Gastrocnemius medialis (tissue), 4 donors: Measurements from ENCODE around the gene NEK6. TPM values are rescaled to one million over a fixed set of nuclear protein-coding genes. Genes with fewer than 3 reads are reported as not detected.

Source experiments
- ATAC-seq, 2 donors: fragments of 150-250 bp; one replicate each; pipeline ENCODE4 v1.9.1; 2016
- DNase-seq, 2 donors: peaks; one replicate each; pipeline ENCODE4 v3.0.0-alpha.2; 2019
- H3K27ac ChIP-seq, 4 donors: fragments of 200-600 bp; sonication (generic); 1 replicate in 1 of 4; 2 replicates in 3 of 4; pipeline ENCODE4 v1.5.1; 2016 to 2018; ENCODE audit warnings: mild to moderate bottlenecking in 2 of 4, moderate library complexity in 1 of 4
- H3K27me3 ChIP-seq, 3 donors: fragments of 200-600 bp; sonication (generic) in 2 of 3; 1 replicate in 1 of 3; 2 replicates in 2 of 3; pipeline versions ENCODE4 v1.5.1 to v1.6.0; 2016 to 2019; ENCODE audit warnings: mild to moderate bottlenecking in 1 of 3, moderate library complexity in 1 of 3
- H3K36me3 ChIP-seq, 2 donors: fragments of 200-600 bp; sonication (generic) in 1 of 2; one replicate each; pipeline ENCODE4 v1.5.1; 2017 to 2018
- H3K4me1 ChIP-seq, 2 donors: fragments of 200-600 bp; sonication (generic) in 1 of 2; one replicate each; pipeline ENCODE4 v1.5.1; 2016 to 2017; ENCODE audit warnings: mild to moderate bottlenecking in 2 of 2
- H3K4me3 ChIP-seq, 4 donors: fragments of 200-600 bp; sonication (generic) in 3 of 4; 1 replicate in 1 of 4; 2 replicates in 3 of 4; pipeline ENCODE4 v1.5.1; 2016 to 2019; ENCODE audit warnings: mild to moderate bottlenecking in 2 of 4
- H3K9me3 ChIP-seq, 3 donors: fragments of 200-600 bp; sonication (generic) in 2 of 3; 1 replicate in 1 of 3; 2 replicates in 2 of 3; pipeline ENCODE4 v1.5.1; 2016 to 2019
- POLR2A ChIP-seq, 2 donors: fragments of 450-650 bp; IDR thresholded peaks; one replicate each; pipeline ENCODE4 v1.6.1; 2017; ENCODE audit warnings: antibody characterized with exemption in 2 of 2, mild to moderate bottlenecking in 2 of 2, moderate library complexity in 2 of 2
- in situ Hi-C, 4 donors: fragments of 200-750 bp; cut with MboI; loops; one replicate each; pipeline versions ENCODE4 v1.15.0 to v1.8.0; 2017; ENCODE audit warnings: low sequenced_read_pairs in 4 of 4
- intact Hi-C: fragments of 100-400 bp; cut with DNase I; formaldehyde crosslinking; loops from one replicate; pipeline ENCODE4 v1.15.1; 2023; ENCODE audit warnings: low total_unique reads
- total RNA-seq, 4 donors: library from RNA; depleted of rRNA; stranded (reverse); fragments of >200 nt; gene quantifications; one replicate each; pipeline versions ENCODE4 v1.1.0 to v1.2.3, GENCODE V29; 2016
- TF ChIP-seq, protein P1 (sequence below), 5 experiments: fragments of 450-650 bp in 3 of 5; fragments of 200-600 bp in 2 of 5; sonication (generic) in 2 of 5; IDR thresholded peaks in 4 of 5; conservative IDR thresholded peaks in 1 of 5; 1 replicate in 4 of 5; 2 replicates in 1 of 5; pipeline ENCODE4 v1.5.1; 2016 to 2019; ENCODE audit warnings: antibody characterized with exemption in 5 of 5, mild to moderate bottlenecking in 3 of 5, moderate library complexity in 3 of 5

The NEK6 gene
- total RNA-seq, 4 donors from 2014 or later: 2.3 to 10.1 (median 3.5) TPM

DNA sequence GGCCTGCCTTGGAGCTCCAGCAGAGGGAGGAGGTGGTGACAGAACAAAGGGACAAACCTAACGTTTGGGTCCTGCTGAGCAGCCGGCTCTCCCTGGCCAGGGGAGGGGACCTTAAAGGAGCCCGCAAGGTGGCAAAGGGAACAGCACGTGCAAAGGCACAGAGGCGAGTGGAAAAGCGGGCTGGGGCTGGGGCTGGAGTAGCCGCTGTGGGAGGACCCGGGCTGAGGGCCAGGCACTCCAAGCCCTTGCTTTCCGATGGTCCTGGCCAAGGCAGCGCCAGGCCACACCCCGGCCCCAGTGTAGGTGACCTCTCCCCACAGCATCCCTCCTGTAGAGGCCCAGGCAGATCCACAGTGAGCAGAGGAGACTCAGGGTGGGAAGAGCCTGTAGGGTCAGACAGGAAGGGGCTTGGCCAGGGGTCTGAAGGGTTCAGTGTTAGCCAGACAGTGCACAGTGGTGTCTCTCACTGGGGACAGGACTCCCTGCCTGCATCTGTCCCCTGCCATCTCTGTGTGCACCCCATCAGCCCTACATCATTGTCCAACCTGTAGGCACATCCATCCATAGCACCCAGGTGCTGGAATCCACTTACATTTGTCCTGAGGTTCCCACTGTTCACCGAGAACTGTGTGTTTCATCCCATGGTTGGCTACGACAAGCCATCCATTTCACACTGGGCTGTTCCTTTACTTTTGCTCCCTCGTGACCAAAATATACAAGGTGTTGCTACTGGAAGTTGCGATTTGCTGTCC is 77.0 kb downstream of the NEK6 start:
- intact Hi-C loops: loop anchor here (5.0 kb wide), 1 partner anchor 63 kb away; no protein-coding TSS in a partner anchor
- DNase-seq: no peak
- Histone ChIP-seq H3K27ac (no peak overlapping the region), H3K27me3 (no peaks in the 10 kb centered on the region), H3K9me3 (no peaks in the 10 kb centered on the region), H3K36me3 (no peaks in the 10 kb centered on the region), H3K4me1 (peaks cover 4 to 6% of the 10 kb centered on the region in 2 donors), H3K4me3 (no peak overlapping the region)
- TF ChIP-seq POLR2A (IDR thresholded peaks at IDR 0.05): no peak
- TF ChIP-seq, protein P1, sequence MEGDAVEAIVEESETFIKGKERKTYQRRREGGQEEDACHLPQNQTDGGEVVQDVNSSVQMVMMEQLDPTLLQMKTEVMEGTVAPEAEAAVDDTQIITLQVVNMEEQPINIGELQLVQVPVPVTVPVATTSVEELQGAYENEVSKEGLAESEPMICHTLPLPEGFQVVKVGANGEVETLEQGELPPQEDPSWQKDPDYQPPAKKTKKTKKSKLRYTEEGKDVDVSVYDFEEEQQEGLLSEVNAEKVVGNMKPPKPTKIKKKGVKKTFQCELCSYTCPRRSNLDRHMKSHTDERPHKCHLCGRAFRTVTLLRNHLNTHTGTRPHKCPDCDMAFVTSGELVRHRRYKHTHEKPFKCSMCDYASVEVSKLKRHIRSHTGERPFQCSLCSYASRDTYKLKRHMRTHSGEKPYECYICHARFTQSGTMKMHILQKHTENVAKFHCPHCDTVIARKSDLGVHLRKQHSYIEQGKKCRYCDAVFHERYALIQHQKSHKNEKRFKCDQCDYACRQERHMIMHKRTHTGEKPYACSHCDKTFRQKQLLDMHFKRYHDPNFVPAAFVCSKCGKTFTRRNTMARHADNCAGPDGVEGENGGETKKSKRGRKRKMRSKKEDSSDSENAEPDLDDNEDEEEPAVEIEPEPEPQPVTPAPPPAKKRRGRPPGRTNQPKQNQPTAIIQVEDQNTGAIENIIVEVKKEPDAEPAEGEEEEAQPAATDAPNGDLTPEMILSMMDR (IDR thresholded peaks at IDR 0.05 in 4 of 5, conservative IDR thresholded peaks at IDR 0.05 in 1 of 5): no peak
- no peak for ATAC-seq
- in situ Hi-C loops: no loop called here

DNA sequence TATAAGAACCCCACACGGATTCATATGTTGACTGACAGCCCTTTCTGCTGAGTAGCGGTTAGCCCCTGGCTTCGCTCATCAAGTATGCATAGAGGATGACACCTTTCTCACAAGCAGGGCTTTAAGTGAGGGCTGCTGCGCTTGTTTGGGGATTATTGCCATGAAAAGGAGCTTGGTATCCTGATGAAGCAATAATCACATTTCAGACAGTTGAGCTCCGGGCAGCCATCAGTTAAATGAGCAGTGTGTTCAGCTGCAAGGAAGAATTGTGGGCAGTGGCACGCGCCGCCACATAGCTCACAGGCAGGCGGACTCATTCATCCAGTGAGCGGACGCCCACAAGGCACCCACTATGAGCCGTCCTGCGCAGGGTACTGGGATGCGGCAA is 77.6 kb downstream of the NEK6 start:
- TF ChIP-seq, protein P1 (IDR thresholded peaks at IDR 0.05 in 4 of 5, conservative IDR thresholded peaks at IDR 0.05 in 1 of 5): no peak
- no peak for TF ChIP-seq POLR2A (IDR thresholded peaks at IDR 0.05)
- no peak overlapping the region for H3K27ac ChIP-seq
- intact Hi-C loops: no loop called here
- ATAC-seq: no peak
- in situ Hi-C loops: no loop called here
- H3K36me3 ChIP-seq: no peaks in the 10 kb centered on the region
- no peak overlapping the region for H3K4me3 ChIP-seq
- H3K9me3 ChIP-seq: no peaks in the 10 kb centered on the region
- DNase-seq: no peak
- no peaks in the 10 kb centered on the region for H3K27me3 ChIP-seq
- H3K4me1 ChIP-seq: peaks cover 4% of the 10 kb centered on the region in 2 donors

DNA sequence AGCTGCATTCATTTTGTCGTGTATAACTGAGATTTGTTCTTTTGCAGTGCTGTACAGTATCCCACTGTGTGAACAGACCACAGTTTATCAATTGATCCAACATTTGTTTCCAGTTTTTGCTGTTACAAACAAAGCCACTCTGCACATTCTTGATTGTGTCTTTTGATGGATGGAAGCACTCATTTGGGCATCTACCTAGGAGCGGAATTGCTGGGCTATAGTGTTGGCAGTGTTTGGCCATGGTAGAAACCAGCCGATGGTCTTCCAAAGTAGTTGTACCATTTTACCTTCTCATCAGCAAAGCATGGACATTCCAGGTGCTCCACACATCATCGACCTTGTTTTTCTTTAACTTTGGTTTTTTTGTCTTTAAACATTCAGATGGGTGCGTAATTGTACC is 79.8 kb downstream of the NEK6 start:
- TF ChIP-seq POLR2A (IDR thresholded peaks at IDR 0.05): no peak
- Histone ChIP-seq H3K36me3 (no peaks in the 10 kb centered on the region), H3K27me3 (no peaks in the 10 kb centered on the region), H3K4me1 (peaks cover 5% of the 10 kb centered on the region in 2 donors), H3K9me3 (no peaks in the 10 kb centered on the region), H3K27ac (no peak overlapping the region), H3K4me3 (no peak overlapping the region)
- intact Hi-C loops: no loop called here
- ATAC-seq (no peak), DNase-seq (no peak)
- in situ Hi-C loops: no loop called here

DNA sequence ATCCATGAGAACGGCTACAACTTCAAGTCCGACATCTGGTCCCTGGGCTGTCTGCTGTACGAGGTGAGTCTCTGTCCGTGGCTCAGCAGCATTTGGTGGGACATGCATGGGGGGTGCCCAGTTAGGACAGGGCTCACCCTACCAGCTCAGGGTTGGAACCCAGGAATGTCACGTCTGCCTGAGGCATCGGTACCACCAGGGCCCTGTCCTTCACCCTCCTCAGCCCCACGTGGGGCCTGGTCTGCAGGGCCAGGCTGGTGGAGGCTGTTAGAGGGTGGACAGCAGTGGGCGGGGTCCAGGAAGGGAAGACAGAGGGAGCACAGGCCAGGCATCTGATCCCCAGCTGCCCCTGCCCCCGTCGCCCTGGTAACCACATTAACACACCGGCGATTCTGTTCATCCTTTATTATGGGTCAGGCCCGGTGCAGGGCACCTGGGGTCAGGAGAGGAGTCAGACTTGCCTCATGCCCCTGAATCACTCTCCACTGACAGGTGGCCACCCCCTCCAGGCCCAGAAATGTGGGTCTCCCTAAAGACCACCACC is 81.9 kb downstream of the NEK6 start:
- in situ Hi-C loops: no loop called here
- DNase-seq (no peak), ATAC-seq (no peak)
- TF ChIP-seq POLR2A (IDR thresholded peaks at IDR 0.05): no peak
- TF ChIP-seq, protein P1 (IDR thresholded peaks at IDR 0.05 in 4 of 5, conservative IDR thresholded peaks at IDR 0.05 in 1 of 5): no peak
- Histone ChIP-seq H3K27me3 (no peaks in the 10 kb centered on the region), H3K36me3 (no peaks in the 10 kb centered on the region), H3K4me3 (no peak overlapping the region), H3K4me1 (peaks cover 14 to 16% of the 10 kb centered on the region in 2 donors), H3K9me3 (no peaks in the 10 kb centered on the region), H3K27ac (no peak overlapping the region)
- intact Hi-C loops: no loop called here

DNA sequence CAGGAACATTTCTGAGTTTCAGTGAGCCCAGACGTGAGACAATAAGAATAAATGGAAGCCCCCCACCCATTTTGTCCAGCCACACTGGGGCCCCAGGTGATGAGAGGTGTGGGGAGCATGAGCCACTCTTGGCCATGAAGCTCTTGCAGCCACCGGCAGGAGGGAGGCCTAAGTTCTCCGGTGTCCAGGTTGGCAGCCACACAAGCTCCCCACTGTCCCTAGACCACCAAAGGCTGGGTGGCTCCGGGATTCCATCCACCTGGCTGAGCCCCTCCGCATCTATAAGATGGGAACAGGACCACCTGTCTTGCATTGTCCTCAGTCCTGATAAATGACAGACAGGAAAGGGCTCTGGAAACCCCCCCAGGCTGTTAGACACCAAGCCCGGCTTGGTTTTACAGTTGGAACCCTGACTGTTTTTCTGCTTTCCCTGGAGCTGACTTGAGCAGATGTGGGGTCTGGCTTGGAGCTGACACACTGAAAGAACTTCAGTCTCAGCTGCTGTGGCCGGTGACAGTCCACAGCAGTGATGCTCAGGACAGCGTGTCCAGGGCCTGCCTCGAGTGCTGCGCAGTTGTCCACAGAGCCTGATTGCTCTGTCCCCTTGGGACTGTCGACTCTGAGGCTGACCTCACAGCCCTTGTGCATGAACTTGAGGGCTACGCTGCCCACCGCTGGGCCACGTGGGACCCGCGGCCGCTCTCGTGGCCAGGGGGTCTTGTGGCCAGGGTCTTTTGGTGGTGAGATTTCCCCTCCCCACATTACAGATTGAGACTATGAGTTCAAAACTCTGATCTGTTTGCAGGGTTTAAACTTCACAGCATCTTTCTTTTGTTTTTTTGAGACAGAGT is 82.7 kb downstream of the NEK6 start:
- intact Hi-C loops (no loop called here), in situ Hi-C loops (no loop called here)
- Histone ChIP-seq H3K27me3 (no peaks in the 10 kb centered on the region), H3K9me3 (no peaks in the 10 kb centered on the region), H3K36me3 (no peaks in the 10 kb centered on the region), H3K27ac (no peak overlapping the region), H3K4me1 (peaks cover 14 to 16% of the 10 kb centered on the region in 2 donors), H3K4me3 (no peak overlapping the region)
- TF ChIP-seq, protein P1 (IDR thresholded peaks at IDR 0.05 in 4 of 5, conservative IDR thresholded peaks at IDR 0.05 in 1 of 5): no peak
- TF ChIP-seq POLR2A (IDR thresholded peaks at IDR 0.05): no peak
- ATAC-seq (no peak), DNase-seq (no peak)
